Suprapubic skin (tissue), 4 donors: ENCODE data around the gene CCDC85B.

Source experiments
- CTCF ChIP-seq, 2 donors: fragments of 200-600 bp in 1 of 2; fragments of 450-650 bp in 1 of 2; sonication (generic) in 1 of 2; IDR thresholded peaks; one replicate each; pipeline ENCODE4 v1.5.1; 2016 to 2019; ENCODE audit warnings: antibody characterized with exemption in 2 of 2, mild to moderate bottlenecking in 1 of 2, moderate library complexity in 1 of 2
- EP300 ChIP-seq: sonication (generic); formaldehyde crosslinking; IDR thresholded peaks from one replicate; pipeline ENCODE4 v1.6.1; 2017; ENCODE audit warnings: antibody characterized with exemption
- POLR2A ChIP-seq, 2 donors: fragments of 450-650 bp; IDR thresholded peaks; one replicate each; pipeline ENCODE4 v1.6.1; 2017; ENCODE audit warnings: antibody characterized with exemption in 2 of 2, mild to moderate bottlenecking in 2 of 2, moderate library complexity in 2 of 2
- POLR2AphosphoS5 ChIP-seq, 3 donors: sonication (generic); formaldehyde crosslinking; IDR thresholded peaks; one replicate each; pipeline ENCODE4 v1.6.1; 2017; ENCODE audit warnings: antibody characterized with exemption in 3 of 3

- TF ChIP-seq POLR2A (IDR thresholded peaks at IDR 0.05), result no peak
- TF ChIP-seq CTCF (IDR thresholded peaks at IDR 0.05), result no peak
- TF ChIP-seq POLR2AphosphoS5 (IDR thresholded peaks at IDR 0.05), result no peak
- TF ChIP-seq EP300, result no peak
Measured at GRCh38 chr11:65903068-65903481, 12.6 kb downstream of the CCDC85B start.
